ENCODE data around the gene PLA2G2D.

PLA2G2D gene

DNA sequence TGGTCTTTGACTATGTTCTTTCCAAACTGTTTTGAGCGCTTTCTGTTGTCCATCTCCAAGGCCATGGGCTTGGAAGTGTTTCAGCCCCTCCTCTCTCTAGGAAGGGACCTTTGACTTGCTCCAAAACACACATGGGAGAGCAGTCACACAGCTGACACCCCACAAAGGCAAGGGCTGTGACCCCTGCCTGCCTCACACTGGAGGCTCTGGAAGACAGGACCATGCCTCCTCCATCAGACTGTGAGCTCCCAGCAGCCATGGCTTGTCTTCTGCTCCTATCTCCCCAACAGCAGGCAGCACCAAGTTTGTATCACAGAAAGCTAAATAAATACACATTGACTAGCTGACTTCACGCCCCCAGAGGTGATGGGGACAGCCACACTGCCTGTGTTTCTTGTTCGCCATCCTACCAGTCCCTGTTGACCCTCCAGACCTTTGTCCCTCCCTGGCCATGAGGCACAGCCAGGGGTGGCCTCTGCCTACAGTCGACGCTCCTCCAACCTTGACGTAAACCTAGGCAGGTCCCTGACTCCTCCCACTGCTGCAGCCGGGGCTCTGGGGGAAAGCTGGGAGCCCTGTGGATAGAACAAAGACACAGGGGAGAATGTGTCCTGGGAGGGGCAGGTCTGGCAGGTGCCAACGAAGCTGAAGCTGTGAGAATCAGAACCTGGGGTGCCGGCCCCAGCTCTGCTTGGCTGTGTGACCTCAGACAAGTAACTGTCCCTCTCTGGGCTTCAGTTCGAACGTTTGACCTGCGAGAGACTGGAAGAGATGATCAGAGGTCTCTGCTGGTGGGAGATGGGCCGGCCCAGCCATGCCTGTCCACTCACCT lies 24.6 kb upstream of the PLA2G2D start:
- no peak for TF ChIP-seq SIN3A (IDR thresholded peaks at IDR 0.05; ENCODE audit: borderline replicate concordance, insufficient read depth, low read length)
- TF ChIP-seq POLR2AphosphoS5 (IDR thresholded peaks at IDR 0.05; ENCODE audit: low read depth, low read length), result no peak
- TF ChIP-seq FOXP2 (optimal IDR thresholded peaks at IDR 0.05; ENCODE audit: borderline replicate concordance, extremely low read depth, extremely low read length, insufficient read depth), result no peak
- TF ChIP-seq TAF1 (IDR thresholded peaks at IDR 0.05; ENCODE audit: borderline replicate concordance, insufficient read depth, low read length), result no peak
- no peak for TF ChIP-seq REST (IDR thresholded peaks at IDR 0.05; ENCODE audit: insufficient read depth in 1 of 2, low read depth in 2 of 2, low read length in 2 of 2)

GRCh38 chr1:20143318-20143717 lies 24.0 kb upstream of the PLA2G2D start:
- no peak for TF ChIP-seq REST (IDR thresholded peaks at IDR 0.05; ENCODE audit: insufficient read depth in 1 of 2, low read depth in 2 of 2, low read length in 2 of 2)

GRCh38 chr1:20142001-20142710 lies 22.8 kb upstream of the PLA2G2D start:
- TF ChIP-seq FOXP2 (optimal IDR thresholded peaks at IDR 0.05; ENCODE audit: borderline replicate concordance, extremely low read depth, extremely low read length, insufficient read depth), result no peak
- TF ChIP-seq TAF1 (IDR thresholded peaks at IDR 0.05; ENCODE audit: borderline replicate concordance, insufficient read depth, low read length), result no peak
- no peak for TF ChIP-seq REST (IDR thresholded peaks at IDR 0.05; ENCODE audit: insufficient read depth in 1 of 2, low read depth in 2 of 2, low read length in 2 of 2)
- TF ChIP-seq POLR2AphosphoS5 (IDR thresholded peaks at IDR 0.05; ENCODE audit: low read depth, low read length), result no peak
- TF ChIP-seq SIN3A (IDR thresholded peaks at IDR 0.05; ENCODE audit: borderline replicate concordance, insufficient read depth, low read length), result no peak

DNA sequence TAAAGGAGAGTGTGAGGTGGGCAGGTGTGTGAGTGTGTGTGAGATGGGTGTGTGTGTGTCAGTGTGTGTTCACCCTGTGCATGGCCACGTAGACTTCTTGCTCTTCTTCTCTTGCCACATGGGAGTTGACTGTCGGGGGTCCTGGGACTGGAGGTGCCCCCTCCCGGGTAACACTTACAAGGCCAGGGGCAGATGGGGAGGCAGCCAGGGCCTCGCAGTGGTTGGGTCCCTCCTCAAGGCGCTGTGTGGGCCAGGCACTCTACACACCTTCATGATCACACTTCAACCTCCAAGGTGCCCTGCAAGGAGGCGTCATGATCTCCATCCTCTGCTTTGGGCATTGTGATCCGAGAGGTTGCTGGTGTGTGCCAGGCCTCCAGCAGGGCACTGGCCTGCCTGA lies 22.1 kb upstream of the PLA2G2D start:
- TF ChIP-seq SIN3A (IDR thresholded peaks at IDR 0.05; ENCODE audit: borderline replicate concordance, insufficient read depth, low read length), result no peak
- TF ChIP-seq FOXP2 (optimal IDR thresholded peaks at IDR 0.05; ENCODE audit: borderline replicate concordance, extremely low read depth, extremely low read length, insufficient read depth), result no peak

GRCh38 chr1:20141001-20141400 lies 21.7 kb upstream of the PLA2G2D start:
- TF ChIP-seq TAF1 (IDR thresholded peaks at IDR 0.05; ENCODE audit: borderline replicate concordance, insufficient read depth, low read length) (no peak), FOXP2 (optimal IDR thresholded peaks at IDR 0.05; ENCODE audit: borderline replicate concordance, extremely low read depth, extremely low read length, insufficient read depth) (no peak), SIN3A (IDR thresholded peaks at IDR 0.05; ENCODE audit: borderline replicate concordance, insufficient read depth, low read length) (no peak), REST (IDR thresholded peaks at IDR 0.05; ENCODE audit: insufficient read depth in 1 of 2, low read depth in 2 of 2, low read length in 2 of 2) (no peak), POLR2AphosphoS5 (IDR thresholded peaks at IDR 0.05; ENCODE audit: low read depth, low read length) (no peak)
